GM12878 (cell line): ENCODE results near the gene RIPOR3. TPM values are rescaled to one million over a fixed set of nuclear protein-coding genes. Genes with fewer than 3 reads are reported as not detected.

Experiments used
- BRCA1 ChIP-seq: IDR thresholded peaks from 2 replicates; pipeline ENCODE4 v1.6.1; 2011; ENCODE audit warnings: low read depth, low read length, improper control_type of control experiment
- CREB1 ChIP-seq: IDR thresholded peaks from 2 replicates; pipeline ENCODE4 v1.6.1; 2012; ENCODE audit warnings: low read depth, mild to moderate bottlenecking, inconsistent platforms
- CREM ChIP-seq: IDR thresholded peaks from 2 replicates; pipeline ENCODE4 v1.6.1; 2014; ENCODE audit warnings: antibody characterized with exemption, low read depth
- IRF4 ChIP-seq: IDR thresholded peaks from 2 replicates; pipeline ENCODE4 v1.6.1; 2011; ENCODE audit warnings: low read depth, low read length
- KAT2A ChIP-seq: conservative IDR thresholded peaks from 2 replicates; pipeline ENCODE4 v1.6.1; 2011; ENCODE audit warnings: low read depth, low read length; ENCODE audit not compliant: control insufficient read depth
- NFIC ChIP-seq: IDR thresholded peaks from 2 replicates; pipeline ENCODE4 v1.6.1; 2012; ENCODE audit warnings: low read depth, mild to moderate bottlenecking, inconsistent platforms, low read length, moderate library complexity
- NFYB ChIP-seq: IDR thresholded peaks from 2 replicates; pipeline ENCODE4 v1.6.1; 2011; ENCODE audit warnings: low read depth, mild to moderate bottlenecking, low read length, improper control_type of control experiment, moderate library complexity; ENCODE audit not compliant: insufficient read depth
- POLR2A ChIP-seq: IDR thresholded peaks from 2 replicates; pipeline ENCODE4 v1.6.1; 2011; ENCODE audit warnings: low read depth, mild to moderate bottlenecking, low read length
- RBBP5 ChIP-seq: fragments of 200-600 bp; sonication (generic); conservative IDR thresholded peaks from 2 replicates; pipeline ENCODE4 v1.6.1; 2016
- SIN3A ChIP-seq: IDR thresholded peaks from 2 replicates; pipeline ENCODE4 v1.6.1; 2012; ENCODE audit warnings: low read depth, low read length, improper control_type of control experiment
- SMARCA5 ChIP-seq: fragments of 450-650 bp; IDR thresholded peaks from 2 replicates; pipeline ENCODE4 v1.6.1; 2017; ENCODE audit warnings: mild to moderate bottlenecking
- SP1 ChIP-seq: IDR thresholded peaks from one replicate; pipeline ENCODE4 v1.6.1; 2011; ENCODE audit warnings: low read depth, low read length
- STAT3 ChIP-seq: IDR thresholded peaks from 2 replicates; pipeline ENCODE4 v1.6.1; 2011; ENCODE audit warnings: low read depth, low read length, improper control_type of control experiment
- TCF3 ChIP-seq: IDR thresholded peaks from 2 replicates; pipeline ENCODE4 v1.6.1; 2012; ENCODE audit warnings: low read depth, mild to moderate bottlenecking, low read length, borderline replicate concordance; ENCODE audit not compliant: insufficient read depth
- ZNF217 ChIP-seq: fragments of 450-650 bp; IDR thresholded peaks from 2 replicates; pipeline ENCODE4 v1.6.1; 2017; ENCODE audit warnings: antibody characterized with exemption, mild to moderate bottlenecking
- ZNF622 ChIP-seq: fragments of 450-650 bp; IDR thresholded peaks from 2 replicates; pipeline ENCODE4 v1.6.1; 2017; ENCODE audit warnings: mild to moderate bottlenecking, inconsistent platforms
- ZZZ3 ChIP-seq: IDR thresholded peaks from 2 replicates; pipeline ENCODE4 v1.6.1; 2011; ENCODE audit warnings: low read depth; ENCODE audit not compliant: control insufficient read depth, insufficient read length
- polyA plus RNA-seq, 11 experiments: library from polyadenylated mRNA; depleted of rRNA in 4 of 11; unstranded in 6 of 11; stranded (reverse) in 5 of 11; fragments of >200 nt; fragmentation: Nextera tagmentation in 4 of 11; fragmentation: Illumina TruSeq in 1 of 11; extraction: Ambion mirVana in 4 of 11; extraction: Trizol in 1 of 11; gene quantifications; 1 replicate in 1 of 11; 2 replicates in 10 of 11; pipeline versions ENCODE4 v1.2.1 to v1.2.3, GENCODE V29; 2011 to 2016; ENCODE audit warnings: inconsistent platforms in 2 of 11, missing spikeins in 2 of 11, low read depth in 1 of 11
- total RNA-seq, 4 experiments: library from RNA; depleted of rRNA in 3 of 4; stranded (reverse); fragments of >200 nt in 3 of 4; fragmentation: Illumina TruSeq in 1 of 4; extraction: Trizol in 1 of 4; gene quantifications; 2 replicates each; pipeline versions ENCODE4 v1.2.1 to v1.2.3, GENCODE V29; 2013 to 2021
- TF ChIP-seq, protein P1 (sequence below): fragments of 450-650 bp; formaldehyde crosslinking; IDR thresholded peaks from 2 replicates; pipeline ENCODE4 v1.5.0; 2022; ENCODE audit warnings: mild to moderate bottlenecking, missing genetic modification characterization
- TF ChIP-seq, protein P2 (sequence below), 3 experiments: IDR thresholded peaks in 2 of 3; conservative IDR thresholded peaks in 1 of 3; 2 replicates each; pipeline ENCODE4 v1.5.1; 2011; ENCODE audit warnings: low read depth in 3 of 3, low read length in 3 of 3, mild to moderate bottlenecking in 3 of 3, control low read depth in 2 of 3, moderate library complexity in 2 of 3, inconsistent platforms in 1 of 3, mixed read lengths in 1 of 3; ENCODE audit not compliant: control insufficient read depth in 2 of 3, insufficient read depth in 1 of 3; ENCODE audit errors: extremely low read depth in 1 of 3
- TF ChIP-seq, protein P3 (sequence below): fragments of 150-350 bp; IDR thresholded peaks from 2 replicates; pipeline ENCODE4 v1.6.1; 2016; ENCODE audit warnings: low read depth, low read length

The RIPOR3 gene
- total and polyA plus RNA-seq, 10 of the 15 experiments (the other 5 are each of a cell fraction or from before 2014, with no cell fraction given): 0.04 to 0.55 (median 0.12) TPM; not detected in 6

DNA sequence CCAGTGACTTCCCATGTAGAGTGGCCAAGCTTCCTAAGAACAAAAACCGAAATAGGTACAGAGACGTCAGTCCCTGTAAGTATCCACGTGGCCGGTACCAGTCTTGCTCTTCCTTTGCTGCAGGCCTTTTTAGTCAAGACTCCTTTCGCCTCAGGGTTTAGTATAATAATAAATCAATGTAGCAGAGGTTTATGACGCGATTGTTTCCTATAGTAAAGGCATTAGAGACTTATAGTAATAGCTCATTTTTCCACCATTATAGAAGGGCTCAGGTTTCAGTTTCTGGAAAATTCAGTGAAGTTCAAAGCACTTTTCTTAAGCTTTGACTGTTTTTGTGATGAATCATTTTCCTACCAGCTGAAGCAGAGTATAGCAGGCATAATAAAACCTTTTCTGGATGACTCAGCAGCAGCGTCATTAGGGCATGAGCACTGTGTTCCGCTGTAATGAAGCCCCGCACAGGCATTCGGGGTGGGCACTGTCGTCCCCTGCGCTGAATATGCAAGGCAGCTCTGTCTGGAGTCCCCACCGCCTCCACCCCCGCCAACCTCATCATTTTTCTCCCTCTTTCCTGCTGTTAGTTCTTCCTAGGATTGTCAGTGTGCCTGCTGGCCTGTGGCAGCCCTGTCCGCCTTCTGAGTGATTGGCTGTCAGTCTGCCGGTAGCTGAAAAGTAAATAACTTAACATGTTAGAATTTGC lies 129.8 kb downstream of the RIPOR3 start (continued):
- no peak for TF ChIP-seq ZNF622
- TF ChIP-seq STAT3: no peak
- peak; percentile 77 for TF ChIP-seq CREB1
- no peak for TF ChIP-seq KAT2A
- no peak for TF ChIP-seq SP1
- TF ChIP-seq SIN3A: 0 out of 2 replicates have a peak, but pooled peaks have one; percentile 35
- no peak for TF ChIP-seq NFYB
- TF ChIP-seq, protein P1, sequence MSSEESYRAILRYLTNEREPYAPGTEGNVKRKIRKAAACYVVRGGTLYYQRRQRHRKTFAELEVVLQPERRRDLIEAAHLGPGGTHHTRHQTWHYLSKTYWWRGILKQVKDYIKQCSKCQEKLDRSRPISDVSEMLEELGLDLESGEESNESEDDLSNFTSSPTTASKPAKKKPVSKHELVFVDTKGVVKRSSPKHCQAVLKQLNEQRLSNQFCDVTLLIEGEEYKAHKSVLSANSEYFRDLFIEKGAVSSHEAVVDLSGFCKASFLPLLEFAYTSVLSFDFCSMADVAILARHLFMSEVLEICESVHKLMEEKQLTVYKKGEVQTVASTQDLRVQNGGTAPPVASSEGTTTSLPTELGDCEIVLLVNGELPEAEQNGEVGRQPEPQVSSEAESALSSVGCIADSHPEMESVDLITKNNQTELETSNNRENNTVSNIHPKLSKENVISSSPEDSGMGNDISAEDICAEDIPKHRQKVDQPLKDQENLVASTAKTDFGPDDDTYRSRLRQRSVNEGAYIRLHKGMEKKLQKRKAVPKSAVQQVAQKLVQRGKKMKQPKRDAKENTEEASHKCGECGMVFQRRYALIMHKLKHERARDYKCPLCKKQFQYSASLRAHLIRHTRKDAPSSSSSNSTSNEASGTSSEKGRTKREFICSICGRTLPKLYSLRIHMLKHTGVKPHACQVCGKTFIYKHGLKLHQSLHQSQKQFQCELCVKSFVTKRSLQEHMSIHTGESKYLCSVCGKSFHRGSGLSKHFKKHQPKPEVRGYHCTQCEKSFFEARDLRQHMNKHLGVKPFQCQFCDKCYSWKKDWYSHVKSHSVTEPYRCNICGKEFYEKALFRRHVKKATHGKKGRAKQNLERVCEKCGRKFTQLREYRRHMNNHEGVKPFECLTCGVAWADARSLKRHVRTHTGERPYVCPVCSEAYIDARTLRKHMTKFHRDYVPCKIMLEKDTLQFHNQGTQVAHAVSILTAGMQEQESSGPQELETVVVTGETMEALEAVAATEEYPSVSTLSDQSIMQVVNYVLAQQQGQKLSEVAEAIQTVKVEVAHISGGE (CRISPR knock-in tag): no peak
- peak; percentile 71; the same call in 1 of the 2 replicates for TF ChIP-seq CREM
- no peak for TF ChIP-seq BRCA1
- TF ChIP-seq IRF4: peak; percentile 74; the same call in 1 of the 2 replicates
- TF ChIP-seq POLR2A: no peak
- TF ChIP-seq ZNF217: no peak
- TF ChIP-seq RBBP5: no peak
- TF ChIP-seq, protein P2, sequence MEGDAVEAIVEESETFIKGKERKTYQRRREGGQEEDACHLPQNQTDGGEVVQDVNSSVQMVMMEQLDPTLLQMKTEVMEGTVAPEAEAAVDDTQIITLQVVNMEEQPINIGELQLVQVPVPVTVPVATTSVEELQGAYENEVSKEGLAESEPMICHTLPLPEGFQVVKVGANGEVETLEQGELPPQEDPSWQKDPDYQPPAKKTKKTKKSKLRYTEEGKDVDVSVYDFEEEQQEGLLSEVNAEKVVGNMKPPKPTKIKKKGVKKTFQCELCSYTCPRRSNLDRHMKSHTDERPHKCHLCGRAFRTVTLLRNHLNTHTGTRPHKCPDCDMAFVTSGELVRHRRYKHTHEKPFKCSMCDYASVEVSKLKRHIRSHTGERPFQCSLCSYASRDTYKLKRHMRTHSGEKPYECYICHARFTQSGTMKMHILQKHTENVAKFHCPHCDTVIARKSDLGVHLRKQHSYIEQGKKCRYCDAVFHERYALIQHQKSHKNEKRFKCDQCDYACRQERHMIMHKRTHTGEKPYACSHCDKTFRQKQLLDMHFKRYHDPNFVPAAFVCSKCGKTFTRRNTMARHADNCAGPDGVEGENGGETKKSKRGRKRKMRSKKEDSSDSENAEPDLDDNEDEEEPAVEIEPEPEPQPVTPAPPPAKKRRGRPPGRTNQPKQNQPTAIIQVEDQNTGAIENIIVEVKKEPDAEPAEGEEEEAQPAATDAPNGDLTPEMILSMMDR (IDR thresholded peaks at IDR 0.05 in 2 of 3, conservative IDR thresholded peaks at IDR 0.05 in 1 of 3; ENCODE audit: control insufficient read depth in 2 of 3, extremely low read depth in 1 of 3, insufficient read depth in 1 of 3, low read depth in 3 of 3, low read length in 3 of 3): no peak
- TF ChIP-seq SMARCA5: no peak
- no peak for TF ChIP-seq ZZZ3
- TF ChIP-seq TCF3: no peak
- TF ChIP-seq, protein P3, sequence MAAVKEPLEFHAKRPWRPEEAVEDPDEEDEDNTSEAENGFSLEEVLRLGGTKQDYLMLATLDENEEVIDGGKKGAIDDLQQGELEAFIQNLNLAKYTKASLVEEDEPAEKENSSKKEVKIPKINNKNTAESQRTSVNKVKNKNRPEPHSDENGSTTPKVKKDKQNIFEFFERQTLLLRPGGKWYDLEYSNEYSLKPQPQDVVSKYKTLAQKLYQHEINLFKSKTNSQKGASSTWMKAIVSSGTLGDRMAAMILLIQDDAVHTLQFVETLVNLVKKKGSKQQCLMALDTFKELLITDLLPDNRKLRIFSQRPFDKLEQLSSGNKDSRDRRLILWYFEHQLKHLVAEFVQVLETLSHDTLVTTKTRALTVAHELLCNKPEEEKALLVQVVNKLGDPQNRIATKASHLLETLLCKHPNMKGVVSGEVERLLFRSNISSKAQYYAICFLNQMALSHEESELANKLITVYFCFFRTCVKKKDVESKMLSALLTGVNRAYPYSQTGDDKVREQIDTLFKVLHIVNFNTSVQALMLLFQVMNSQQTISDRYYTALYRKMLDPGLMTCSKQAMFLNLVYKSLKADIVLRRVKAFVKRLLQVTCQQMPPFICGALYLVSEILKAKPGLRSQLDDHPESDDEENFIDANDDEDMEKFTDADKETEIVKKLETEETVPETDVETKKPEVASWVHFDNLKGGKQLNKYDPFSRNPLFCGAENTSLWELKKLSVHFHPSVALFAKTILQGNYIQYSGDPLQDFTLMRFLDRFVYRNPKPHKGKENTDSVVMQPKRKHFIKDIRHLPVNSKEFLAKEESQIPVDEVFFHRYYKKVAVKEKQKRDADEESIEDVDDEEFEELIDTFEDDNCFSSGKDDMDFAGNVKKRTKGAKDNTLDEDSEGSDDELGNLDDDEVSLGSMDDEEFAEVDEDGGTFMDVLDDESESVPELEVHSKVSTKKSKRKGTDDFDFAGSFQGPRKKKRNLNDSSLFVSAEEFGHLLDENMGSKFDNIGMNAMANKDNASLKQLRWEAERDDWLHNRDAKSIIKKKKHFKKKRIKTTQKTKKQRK: no peak
- TF ChIP-seq NFIC: peak; percentile 66; the same call in 1 of the 2 replicates
